Ascending aorta (tissue), 2 donors: ENCODE results near the gene ANP32B. TPM values are rescaled to one million over a fixed set of nuclear protein-coding genes. Genes with fewer than 3 reads are reported as not detected.

ENCODE experiments used
- DNase-seq, 2 donors: peaks; one replicate each; pipeline ENCODE4 v3.0.0-alpha.2; 2019; ENCODE audit warnings: low spot score in 2 of 2
- H3K27ac ChIP-seq, 2 donors: fragments of 200-600 bp; sonication (generic); one replicate each; pipeline ENCODE4 v1.5.1; 2016 to 2017; ENCODE audit warnings: mild to moderate bottlenecking in 1 of 2
- H3K27me3 ChIP-seq: fragments of 200-600 bp; sonication (generic); one replicate; pipeline ENCODE4 v1.5.1; 2017
- H3K36me3 ChIP-seq, 2 donors: fragments of 200-600 bp; sonication (generic); one replicate each; pipeline ENCODE4 v1.5.1; 2016
- H3K4me1 ChIP-seq, 2 donors: fragments of 200-600 bp; sonication (generic); one replicate each; pipeline ENCODE4 v1.5.1; 2016 to 2017; ENCODE audit warnings: mild to moderate bottlenecking in 1 of 2
- H3K4me3 ChIP-seq, 2 donors: fragments of 200-600 bp; sonication (generic); one replicate each; pipeline ENCODE4 v1.5.1; 2016 to 2017; ENCODE audit warnings: mild to moderate bottlenecking in 1 of 2
- H3K9me3 ChIP-seq, 2 donors: fragments of 200-600 bp; sonication (generic); one replicate each; pipeline ENCODE4 v1.5.1; 2016
- intact Hi-C: fragments of 100-400 bp; cut with DNase I; formaldehyde crosslinking; loops from one replicate; pipeline ENCODE4 v1.15.1; 2023
- total RNA-seq: library from RNA; depleted of rRNA; stranded (reverse); fragments of >200 nt; gene quantifications from one replicate; pipeline ENCODE4 v1.1.0, GENCODE V29; 2016
- TF ChIP-seq, protein P1 (sequence below), 3 experiments: fragments of 200-600 bp in 2 of 3; fragments of 450-650 bp in 1 of 3; sonication (generic) in 2 of 3; IDR thresholded peaks; one replicate each; pipeline ENCODE4 v1.5.1; 2016 to 2019; ENCODE audit warnings: antibody characterized with exemption in 3 of 3, mild to moderate bottlenecking in 1 of 3, moderate library complexity in 1 of 3

The ANP32B gene
- total RNA-seq, 1 donor from 2014 or later: 13.9 TPM

DNA sequence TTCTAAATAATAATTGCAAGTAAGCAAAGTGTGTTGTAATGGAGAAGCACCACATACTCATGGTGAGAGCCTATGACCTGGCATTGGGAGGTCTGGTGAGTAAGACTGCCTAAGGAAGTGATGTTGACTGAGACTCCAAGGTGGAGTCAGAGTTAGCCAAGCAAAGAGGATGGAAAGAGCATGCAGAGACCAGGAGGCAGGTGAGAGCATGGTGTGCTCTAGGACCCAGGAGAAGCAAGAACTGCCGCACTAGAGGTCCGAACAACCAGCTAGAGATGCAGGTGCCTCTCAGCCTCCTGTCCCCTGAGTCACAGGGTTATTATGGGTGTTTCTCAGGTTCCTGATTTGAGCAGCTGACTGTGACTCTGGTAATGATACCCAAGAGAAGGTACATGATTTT lies 27.3 kb downstream of the ANP32B start:
- intact Hi-C loops: no loop called here
- peaks cover 70 to 90% of the 10 kb centered on the region in 2 donors for H3K36me3 ChIP-seq

DNA sequence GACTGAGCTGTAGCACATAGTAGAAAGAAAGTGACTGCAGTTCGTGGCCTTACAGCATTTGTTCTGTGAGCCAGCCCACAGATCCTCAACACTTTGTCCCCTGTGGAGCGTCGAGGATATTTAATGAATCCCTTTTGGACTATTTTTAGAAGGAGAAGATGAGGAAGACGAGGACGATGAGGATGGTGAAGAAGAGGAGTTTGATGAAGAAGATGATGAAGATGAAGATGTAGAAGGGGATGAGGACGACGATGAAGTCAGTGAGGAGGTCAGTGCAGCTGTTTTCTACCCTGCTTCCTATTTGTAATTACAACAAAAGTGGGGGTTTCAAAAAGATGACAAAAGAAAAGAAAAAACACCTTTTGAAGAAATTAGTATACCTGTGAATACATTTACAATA lies 28.0 kb downstream of the ANP32B start:
- Histone ChIP-seq H3K36me3 (peaks cover 69 to 90% of the 10 kb centered on the region in 2 donors), H3K4me1 (peaks cover 8 to 15% of the 10 kb centered on the region in 2 donors), H3K27me3 (no peaks in the 10 kb centered on the region), H3K9me3 (no peaks in the 10 kb centered on the region), H3K27ac (peak overlapping the region in 1 of 2 donors; percentile 71), H3K4me3 (no peak overlapping the region)
- intact Hi-C loops: no loop called here
- TF ChIP-seq, protein P1, sequence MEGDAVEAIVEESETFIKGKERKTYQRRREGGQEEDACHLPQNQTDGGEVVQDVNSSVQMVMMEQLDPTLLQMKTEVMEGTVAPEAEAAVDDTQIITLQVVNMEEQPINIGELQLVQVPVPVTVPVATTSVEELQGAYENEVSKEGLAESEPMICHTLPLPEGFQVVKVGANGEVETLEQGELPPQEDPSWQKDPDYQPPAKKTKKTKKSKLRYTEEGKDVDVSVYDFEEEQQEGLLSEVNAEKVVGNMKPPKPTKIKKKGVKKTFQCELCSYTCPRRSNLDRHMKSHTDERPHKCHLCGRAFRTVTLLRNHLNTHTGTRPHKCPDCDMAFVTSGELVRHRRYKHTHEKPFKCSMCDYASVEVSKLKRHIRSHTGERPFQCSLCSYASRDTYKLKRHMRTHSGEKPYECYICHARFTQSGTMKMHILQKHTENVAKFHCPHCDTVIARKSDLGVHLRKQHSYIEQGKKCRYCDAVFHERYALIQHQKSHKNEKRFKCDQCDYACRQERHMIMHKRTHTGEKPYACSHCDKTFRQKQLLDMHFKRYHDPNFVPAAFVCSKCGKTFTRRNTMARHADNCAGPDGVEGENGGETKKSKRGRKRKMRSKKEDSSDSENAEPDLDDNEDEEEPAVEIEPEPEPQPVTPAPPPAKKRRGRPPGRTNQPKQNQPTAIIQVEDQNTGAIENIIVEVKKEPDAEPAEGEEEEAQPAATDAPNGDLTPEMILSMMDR (IDR thresholded peaks at IDR 0.05): no peak
- no peak for DNase-seq

More for the DNA sequence above, 27.3 kb downstream of the ANP32B start:
- TF ChIP-seq, protein P1 (IDR thresholded peaks at IDR 0.05): no peak
- DNase-seq: no peak
- Histone ChIP-seq H3K4me1 (peaks cover 8 to 15% of the 10 kb centered on the region in 2 donors), H3K9me3 (no peaks in the 10 kb centered on the region), H3K27ac (peak overlapping the region; percentile 31 to 71), H3K27me3 (no peaks in the 10 kb centered on the region), H3K4me3 (peak overlapping the region in 1 of 2 donors; percentile 26)

DNA sequence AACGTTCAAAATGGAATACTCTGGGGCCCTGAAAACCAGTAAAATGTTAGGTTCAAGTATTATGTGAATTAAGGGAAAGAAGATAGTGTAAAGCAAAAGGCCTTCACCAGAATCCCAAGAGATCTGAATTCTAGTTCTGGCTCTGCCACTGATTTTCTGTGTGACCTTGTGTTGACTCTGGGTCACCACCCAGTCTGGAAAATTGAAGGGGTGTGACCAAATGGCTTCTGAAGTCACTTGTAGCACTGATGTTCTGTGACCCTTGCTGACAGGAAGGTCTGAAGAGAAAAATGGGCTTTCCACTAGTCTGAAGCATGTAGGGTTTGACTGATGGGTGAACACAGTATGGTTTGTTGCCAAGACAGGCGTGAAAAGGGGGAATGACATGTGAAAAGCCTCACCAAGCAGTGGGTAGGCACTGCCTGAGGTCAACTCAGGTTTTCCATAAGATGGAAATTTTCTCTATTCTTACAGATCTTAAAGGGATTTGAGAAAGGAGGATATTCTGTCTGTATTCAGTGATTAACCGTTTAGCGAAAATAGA lies 33.1 kb downstream of the ANP32B start:
- DNase-seq: no peak
- TF ChIP-seq, protein P1 (IDR thresholded peaks at IDR 0.05): no peak
- Histone ChIP-seq H3K27me3 (no peaks in the 10 kb centered on the region), H3K27ac (no peak overlapping the region), H3K9me3 (no peaks in the 10 kb centered on the region), H3K4me1 (no peaks in the 10 kb centered on the region), H3K36me3 (peaks cover 65 to 90% of the 10 kb centered on the region in 2 donors), H3K4me3 (no peak overlapping the region)
- intact Hi-C loops: no loop called here

DNA sequence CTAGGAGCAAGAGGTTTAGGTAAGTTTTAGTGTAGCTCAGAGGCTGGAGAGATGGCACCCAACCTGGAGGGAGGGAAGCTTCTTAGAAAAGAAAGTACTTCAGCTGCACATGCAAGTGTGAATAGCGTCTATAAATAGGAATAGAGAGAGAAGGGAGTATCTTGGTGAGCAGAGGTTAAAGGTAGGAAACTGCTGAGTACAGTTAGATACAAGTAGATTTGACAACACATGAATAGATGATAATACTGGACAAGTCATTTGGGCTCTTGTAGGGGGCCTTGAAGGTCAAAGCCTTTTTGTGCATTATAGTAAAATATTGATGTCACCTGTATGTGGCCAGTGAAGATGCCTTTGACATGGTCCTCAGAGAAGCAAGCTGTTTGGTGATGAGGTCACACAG lies 34.2 kb downstream of the ANP32B start:
- TF ChIP-seq, protein P1 (IDR thresholded peaks at IDR 0.05): no peak
- no peaks in the 10 kb centered on the region for H3K27me3 ChIP-seq
- intact Hi-C loops: no loop called here
- no peaks in the 10 kb centered on the region for H3K9me3 ChIP-seq
- H3K4me1 ChIP-seq: peaks cover 0 to 3% of the 10 kb centered on the region in 2 donors
- H3K27ac ChIP-seq: no peak overlapping the region
- H3K4me3 ChIP-seq: no peak overlapping the region
- H3K36me3 ChIP-seq: peaks cover 55 to 80% of the 10 kb centered on the region in 2 donors
- no peak for DNase-seq

DNA sequence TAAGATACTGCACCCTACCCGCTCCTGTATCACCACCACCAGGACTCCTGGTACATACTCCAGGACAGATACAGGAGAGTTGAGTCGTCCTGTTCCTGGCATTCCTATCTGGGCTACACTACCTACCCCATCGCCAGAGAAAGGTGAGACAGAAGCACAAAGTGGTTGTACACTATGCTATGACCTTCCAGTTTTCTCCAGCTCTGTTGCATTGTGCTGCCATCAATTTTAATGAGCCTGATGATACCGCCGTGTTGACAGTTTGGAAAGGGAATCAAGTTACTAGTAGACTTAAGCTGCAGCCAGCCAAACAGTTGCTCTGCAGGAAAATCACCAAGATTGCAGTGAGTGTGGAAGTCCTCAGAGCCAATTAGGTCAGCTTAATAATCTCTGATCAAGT lies 35.2 kb downstream of the ANP32B start:
- Histone ChIP-seq H3K4me3 (no peak overlapping the region), H3K27me3 (no peaks in the 10 kb centered on the region), H3K36me3 (peaks cover 46 to 70% of the 10 kb centered on the region in 2 donors), H3K9me3 (no peaks in the 10 kb centered on the region), H3K4me1 (peaks cover 0 to 5% of the 10 kb centered on the region in 2 donors), H3K27ac (no peak overlapping the region)
- TF ChIP-seq, protein P1 (IDR thresholded peaks at IDR 0.05): no peak
- no peak for DNase-seq
- intact Hi-C loops: no loop called here
